ENCODE measurements around the gene RGCC.

- no peak for TF ChIP-seq POLR2AphosphoS5 (IDR thresholded peaks at IDR 0.05; ENCODE audit: insufficient read depth in 1 of 2, low read depth in 1 of 2)
- TF ChIP-seq, protein P1, sequence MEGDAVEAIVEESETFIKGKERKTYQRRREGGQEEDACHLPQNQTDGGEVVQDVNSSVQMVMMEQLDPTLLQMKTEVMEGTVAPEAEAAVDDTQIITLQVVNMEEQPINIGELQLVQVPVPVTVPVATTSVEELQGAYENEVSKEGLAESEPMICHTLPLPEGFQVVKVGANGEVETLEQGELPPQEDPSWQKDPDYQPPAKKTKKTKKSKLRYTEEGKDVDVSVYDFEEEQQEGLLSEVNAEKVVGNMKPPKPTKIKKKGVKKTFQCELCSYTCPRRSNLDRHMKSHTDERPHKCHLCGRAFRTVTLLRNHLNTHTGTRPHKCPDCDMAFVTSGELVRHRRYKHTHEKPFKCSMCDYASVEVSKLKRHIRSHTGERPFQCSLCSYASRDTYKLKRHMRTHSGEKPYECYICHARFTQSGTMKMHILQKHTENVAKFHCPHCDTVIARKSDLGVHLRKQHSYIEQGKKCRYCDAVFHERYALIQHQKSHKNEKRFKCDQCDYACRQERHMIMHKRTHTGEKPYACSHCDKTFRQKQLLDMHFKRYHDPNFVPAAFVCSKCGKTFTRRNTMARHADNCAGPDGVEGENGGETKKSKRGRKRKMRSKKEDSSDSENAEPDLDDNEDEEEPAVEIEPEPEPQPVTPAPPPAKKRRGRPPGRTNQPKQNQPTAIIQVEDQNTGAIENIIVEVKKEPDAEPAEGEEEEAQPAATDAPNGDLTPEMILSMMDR (IDR thresholded peaks at IDR 0.05) = no peak
Observed at GRCh38 chr13:41460074-41460465, 2.7 kb downstream of the RGCC start.
